Measurements from ENCODE around the gene TCERG1L. TPM values are rescaled to one million over a fixed set of nuclear protein-coding genes. Genes with fewer than 3 reads are reported as not detected.

TCERG1L gene
- total and polyA plus RNA-seq, 9 of the 15 experiments (the other 6 are each of a cell fraction or from before 2014, with no cell fraction given): not detected

DNA sequence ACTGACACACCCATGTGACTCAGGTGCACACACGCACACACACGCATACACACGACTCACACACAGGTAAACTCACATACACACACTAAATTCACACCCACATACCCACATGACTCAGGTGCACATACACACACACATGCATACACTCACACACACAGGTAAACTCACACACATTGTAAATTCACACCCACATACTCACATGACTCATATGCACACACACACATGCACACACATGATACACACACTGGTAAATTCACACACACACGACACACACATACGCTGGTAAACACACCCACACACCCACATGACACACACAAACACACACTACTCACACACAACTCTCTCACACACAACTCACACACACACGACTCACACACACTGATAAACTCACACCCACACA lies 63.6 kb downstream of the TCERG1L start (continued):
- no peak for TF ChIP-seq THAP7 (CRISPR knock-in tag; IDR thresholded peaks at IDR 0.05)
- TF ChIP-seq ILF3 (IDR thresholded peaks at IDR 0.05; ENCODE audit: borderline replicate concordance): no peak
- no peak for TF ChIP-seq XRCC4 (IDR thresholded peaks at IDR 0.05; ENCODE audit: extremely low read depth, insufficient read depth, insufficient read length)
- no peak for TF ChIP-seq ELF1 (tag; IDR thresholded peaks at IDR 0.05)

- intact Hi-C loops (cut with micrococcal nuclease): no loop called here
- no peak overlapping the region for H3K27ac ChIP-seq (ENCODE audit: extremely low read depth, low read depth, low read length)
- H3K9me1 ChIP-seq (ENCODE audit: control insufficient read depth, insufficient read depth, low read length): no peaks in the 10 kb centered on the region
- ATAC-seq (no peak), FAIRE-seq (no peak), DNase-seq (ENCODE audit: extremely low read depth in 1 of 4, low spot score in 3 of 4) (no peak)
- in situ Hi-C loops (cut with MboI): no loop called here
- no peak overlapping the region for H3K4me2 ChIP-seq (ENCODE audit: insufficient read depth, low read length)
- 4% methylated on average over 14 of the region's 17 CpGs for WGBS (ENCODE audit: insufficient coverage, low coverage, missing lambda C conversion rate)
- H2AFZ ChIP-seq (ENCODE audit: low read depth, low read length): no peak overlapping the region
- BruUV-seq (replicated peaks): no TSS peak
- no peaks in the 10 kb centered on the region for H3K36me3 ChIP-seq (ENCODE audit: control insufficient read depth, insufficient read depth, low read length)
- TF ChIP-seq NCOR1 (IDR thresholded peaks at IDR 0.05): no peak
- no peak for TF ChIP-seq ZNF224 (CRISPR knock-in tag; IDR thresholded peaks at IDR 0.05)
- TF ChIP-seq ADNP (tag; IDR thresholded peaks at IDR 0.05): no peak
- TF ChIP-seq SFPQ (IDR thresholded peaks at IDR 0.05; ENCODE audit: low read depth, low read length): no peak
- no peak for TF ChIP-seq MYC (IDR thresholded peaks at IDR 0.05; ENCODE audit: low read depth, low read length)
- no peak for TF ChIP-seq MYC (CRISPR knock-in tag; IDR thresholded peaks at IDR 0.05; ENCODE audit: borderline replicate concordance, low read depth)
- no peak for TF ChIP-seq ZEB2 (IDR thresholded peaks at IDR 0.05)
- no peak for TF ChIP-seq HINFP (tag; conservative IDR thresholded peaks at IDR 0.05; ENCODE audit: low read depth)
- TF ChIP-seq BCOR (IDR thresholded peaks at IDR 0.05): no peak
- no peak for TF ChIP-seq MCM5 (IDR thresholded peaks at IDR 0.05; ENCODE audit: low read depth)
- H3K9me3 ChIP-seq (replicated peaks; ENCODE audit: control insufficient read depth, insufficient read depth, low read depth, low read length): no peaks in the 10 kb centered on the region
- no peak overlapping the region for H3K4me3 ChIP-seq
- peaks cover 0 to 24% of the 10 kb centered on the region in 2 experiments; a peak in 2 of 5 replicates for H3K27me3 ChIP-seq (ENCODE audit: control insufficient read depth in 2 of 2, insufficient read depth in 2 of 2, low read length in 2 of 2)
- ChIA-PET CTCF (ENCODE audit: low intra/inter-chr PET ratio) (no interaction called here), POLR2A (no interaction called here)
- no peaks in the 10 kb centered on the region for H3K4me1 ChIP-seq (replicated peaks in 1 of 2; ENCODE audit: control insufficient read depth in 2 of 2, insufficient read depth in 2 of 2, low read length in 2 of 2)
- no peaks in the 10 kb centered on the region for H4K20me1 ChIP-seq (replicated peaks; ENCODE audit: control insufficient read depth, insufficient read depth, low read length)
- no peaks in the 10 kb centered on the region for H3K79me2 ChIP-seq (ENCODE audit: control insufficient read depth, insufficient read depth, low read length)
- no peak overlapping the region for H3K9ac ChIP-seq (ENCODE audit: insufficient read depth in 1 of 2, low read depth in 2 of 2, low read length in 2 of 2)
These were observed 64.7 kb downstream of the TCERG1L start for GRCh38 chr10:131246775-131247174.
